Loucy (cell line): ENCODE results near the gene ZNF730.
"Not testable (repeated sequence)": the region's sequence is repeated elsewhere in the genome, so short reads cannot be mapped to it uniquely, and the experiment has no call there.

Experiments used
- EZH2phosphoT487 ChIP-seq: fragments of 200-600 bp; IDR thresholded peaks from 2 replicates; pipeline ENCODE4 v1.6.1; 2018; ENCODE audit warnings: antibody characterized with exemption, mild to moderate bottlenecking, moderate library complexity, borderline replicate concordance
- TF ChIP-seq, protein P1 (sequence below): fragments of 200-600 bp; sonication (generic); conservative IDR thresholded peaks from 2 replicates; pipeline ENCODE4 v1.5.1; 2014; ENCODE audit warnings: mild to moderate bottlenecking, antibody characterized with exemption, low read length

DNA sequence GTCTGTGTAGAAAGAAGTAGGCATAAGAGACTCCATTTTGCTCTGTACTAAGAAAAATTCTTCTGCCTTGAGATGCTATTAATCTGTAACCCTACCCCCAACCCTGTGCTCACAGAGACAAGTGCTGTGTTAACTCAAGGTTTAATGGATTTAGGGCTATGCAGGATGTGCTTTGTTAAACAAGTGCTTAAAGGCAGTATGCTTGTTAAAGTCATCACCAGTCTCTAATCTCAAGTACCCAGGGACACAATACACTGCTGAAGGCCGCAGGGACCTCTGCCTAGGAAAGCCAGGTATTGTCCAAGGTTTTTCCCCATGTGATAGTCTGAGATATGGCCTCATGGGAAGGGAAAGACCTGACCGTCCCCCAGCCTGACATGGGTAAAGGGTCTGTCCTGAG is 39.0 kb upstream of the ZNF730 start:
- TF ChIP-seq, protein P1, sequence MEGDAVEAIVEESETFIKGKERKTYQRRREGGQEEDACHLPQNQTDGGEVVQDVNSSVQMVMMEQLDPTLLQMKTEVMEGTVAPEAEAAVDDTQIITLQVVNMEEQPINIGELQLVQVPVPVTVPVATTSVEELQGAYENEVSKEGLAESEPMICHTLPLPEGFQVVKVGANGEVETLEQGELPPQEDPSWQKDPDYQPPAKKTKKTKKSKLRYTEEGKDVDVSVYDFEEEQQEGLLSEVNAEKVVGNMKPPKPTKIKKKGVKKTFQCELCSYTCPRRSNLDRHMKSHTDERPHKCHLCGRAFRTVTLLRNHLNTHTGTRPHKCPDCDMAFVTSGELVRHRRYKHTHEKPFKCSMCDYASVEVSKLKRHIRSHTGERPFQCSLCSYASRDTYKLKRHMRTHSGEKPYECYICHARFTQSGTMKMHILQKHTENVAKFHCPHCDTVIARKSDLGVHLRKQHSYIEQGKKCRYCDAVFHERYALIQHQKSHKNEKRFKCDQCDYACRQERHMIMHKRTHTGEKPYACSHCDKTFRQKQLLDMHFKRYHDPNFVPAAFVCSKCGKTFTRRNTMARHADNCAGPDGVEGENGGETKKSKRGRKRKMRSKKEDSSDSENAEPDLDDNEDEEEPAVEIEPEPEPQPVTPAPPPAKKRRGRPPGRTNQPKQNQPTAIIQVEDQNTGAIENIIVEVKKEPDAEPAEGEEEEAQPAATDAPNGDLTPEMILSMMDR: not testable (repeated sequence)
- TF ChIP-seq EZH2phosphoT487: not testable (repeated sequence)
